Sigmoid colon (tissue), 7 donors: Measurements from ENCODE around the gene PTPRE. TPM values are rescaled to one million over a fixed set of nuclear protein-coding genes. Genes with fewer than 3 reads are reported as not detected.
A peak's percentile ranks its signal among the peaks of the same experiment; 100 is the strongest.

Source experiments
- DNase-seq: peaks from one replicate; pipeline ENCODE4 v3.0.0-alpha.2; 2019
- H3K27ac ChIP-seq, 4 donors: fragments of 200-600 bp; sonication (generic); one replicate each; pipeline ENCODE4 v1.5.1; 2016 to 2019; ENCODE audit warnings: mild to moderate bottlenecking in 1 of 4
- H3K27me3 ChIP-seq, 3 donors: fragments of 200-600 bp; sonication (generic); one replicate each; pipeline ENCODE4 v1.5.1; 2019; ENCODE audit warnings: mild to moderate bottlenecking in 1 of 3
- H3K36me3 ChIP-seq, 4 donors: fragments of 200-600 bp; sonication (generic); one replicate each; pipeline ENCODE4 v1.5.1; 2016 to 2019
- H3K4me1 ChIP-seq, 4 donors: fragments of 200-600 bp; sonication (generic); one replicate each; pipeline ENCODE4 v1.5.1; 2017 to 2019
- H3K4me3 ChIP-seq, 4 donors: fragments of 200-600 bp; sonication (generic); one replicate each; pipeline ENCODE4 v1.5.1; 2017 to 2019; ENCODE audit warnings: mild to moderate bottlenecking in 2 of 4, moderate library complexity in 1 of 4
- H3K9me3 ChIP-seq, 4 donors: fragments of 200-600 bp in 3 of 4; sonication (generic) in 3 of 4; one replicate each; pipeline versions ENCODE4 v1.5.1 to v1.6.1; 2013 to 2019
- CTCF ChIP-seq, 4 experiments: fragments of 450-650 bp in 3 of 4; fragments of 200-600 bp in 1 of 4; IDR thresholded peaks; one replicate each; pipeline ENCODE4 v1.5.1; 2016 to 2019; ENCODE audit warnings: antibody characterized with exemption in 4 of 4, mild to moderate bottlenecking in 3 of 4, moderate library complexity in 2 of 4
- EP300 ChIP-seq, 4 donors: sonication (generic); formaldehyde crosslinking; IDR thresholded peaks; one replicate each; pipeline ENCODE4 v1.6.1; 2017; ENCODE audit warnings: antibody characterized with exemption in 4 of 4
- POLR2A ChIP-seq, 2 donors: fragments of 450-650 bp; IDR thresholded peaks; one replicate each; pipeline ENCODE4 v1.6.1; 2016; ENCODE audit warnings: antibody characterized with exemption in 2 of 2, mild to moderate bottlenecking in 2 of 2, moderate library complexity in 2 of 2
- POLR2AphosphoS5 ChIP-seq, 4 donors: sonication (generic); formaldehyde crosslinking; IDR thresholded peaks; one replicate each; pipeline ENCODE4 v1.6.1; 2017; ENCODE audit warnings: antibody characterized with exemption in 4 of 4
- WGBS, 2 donors: extraction: QIAGEN DNeasy Blood & Tissue Kit; methylation state at CpG; one replicate each; pipeline ENCODE4 v1.1.7; 2013; 5-methylcytosine and 5-hydroxymethylcytosine counted together
- intact Hi-C: fragments of 100-400 bp; cut with DNase I; formaldehyde crosslinking; loops from one replicate; pipeline ENCODE4 v1.15.1; 2023
- polyA plus RNA-seq, 3 donors: library from polyadenylated mRNA; stranded (reverse); fragments of 200-250 nt; gene quantifications; one replicate each; pipeline ENCODE4 v1.2.3, GENCODE V29; 2013
- total RNA-seq, 4 donors: library from RNA; depleted of rRNA; stranded (reverse); fragments of >200 nt; gene quantifications; one replicate each; pipeline ENCODE4 v1.1.0, GENCODE V29; 2016
- donor health status: healthy with polysubstance abuse.
- donor health status: Bipolar disorder and iron deficiency.
- donor health status: healthy.

PTPRE gene
- total and polyA plus RNA-seq, 7 donors, result 4.2 to 17.9 (median 11.9) TPM

DNA sequence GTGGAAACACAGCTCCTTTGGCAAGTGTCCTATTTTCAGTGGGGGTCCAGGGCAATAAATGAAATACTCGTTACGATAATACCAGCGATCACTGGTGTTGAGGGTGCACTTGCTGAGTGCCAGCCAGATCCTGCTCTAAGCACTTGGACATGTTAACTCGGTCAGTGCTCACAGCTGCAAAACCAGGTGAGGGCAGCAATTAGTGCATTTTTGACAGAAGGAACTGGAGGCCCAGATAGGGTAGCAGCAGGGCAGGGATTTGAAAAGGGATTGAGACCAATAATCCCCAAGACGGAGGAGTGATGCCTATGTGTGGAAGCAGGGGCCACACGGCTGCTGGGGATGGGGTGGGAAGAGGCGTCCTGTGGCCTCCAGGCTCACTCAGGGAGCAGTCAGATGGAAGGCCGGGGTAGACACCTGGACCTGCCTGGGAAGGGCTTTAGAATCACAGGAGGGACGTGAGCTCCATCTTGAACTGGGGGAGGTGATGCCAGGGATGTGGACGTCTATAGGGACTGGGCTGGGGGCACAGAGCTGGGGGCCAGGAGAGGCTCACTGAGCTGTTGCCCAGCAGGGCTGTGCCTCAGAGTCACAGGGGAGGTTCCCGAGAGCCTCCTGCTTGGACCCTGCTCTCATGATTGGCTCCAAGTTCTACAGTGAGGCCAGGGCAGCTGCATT, 14.3 kb downstream of the PTPRE start:
- Histone ChIP-seq H3K27me3 (no peaks in the 10 kb centered on the region), H3K36me3 (no peaks in the 10 kb centered on the region), H3K4me3 (no peak overlapping the region), H3K9me3 (no peaks in the 10 kb centered on the region), H3K4me1 (peaks cover 0 to 48% (median 20%) of the 10 kb centered on the region in 4 donors), H3K27ac (peak overlapping the region in 1 of 4 donors; percentile 38)
- no peak for TF ChIP-seq POLR2A (IDR thresholded peaks at IDR 0.05)
- TF ChIP-seq EP300 (IDR thresholded peaks at IDR 0.05), result no peak
- no peak for TF ChIP-seq CTCF (IDR thresholded peaks at IDR 0.05)
- intact Hi-C loops, result no loop called here
- WGBS, 2 donors, result 93 to 95% methylated on average over 11 of the region's 11 CpGs
- DNase-seq, result peak; percentile 21

GRCh38 chr10:127921753-127922145, 14.8 kb downstream of the PTPRE start:
- intact Hi-C loops, result no loop called here
- Histone ChIP-seq H3K9me3 (no peaks in the 10 kb centered on the region), H3K27me3 (no peaks in the 10 kb centered on the region), H3K4me3 (no peak overlapping the region), H3K36me3 (no peaks in the 10 kb centered on the region), H3K27ac (peak overlapping the region in 3 of 4 donors; percentile 38 to 62 (median 60)), H3K4me1 (peaks cover 0 to 48% (median 20%) of the 10 kb centered on the region in 4 donors)
- WGBS, 2 donors, result 65 to 73% methylated on average over 2 of the region's 2 CpGs
- peak; percentile 58 for DNase-seq
- TF ChIP-seq EP300 (IDR thresholded peaks at IDR 0.05), result no peak
- TF ChIP-seq CTCF (IDR thresholded peaks at IDR 0.05), result no peak
- no peak for TF ChIP-seq POLR2A (IDR thresholded peaks at IDR 0.05)
- no peak for TF ChIP-seq POLR2AphosphoS5 (IDR thresholded peaks at IDR 0.05)

DNA sequence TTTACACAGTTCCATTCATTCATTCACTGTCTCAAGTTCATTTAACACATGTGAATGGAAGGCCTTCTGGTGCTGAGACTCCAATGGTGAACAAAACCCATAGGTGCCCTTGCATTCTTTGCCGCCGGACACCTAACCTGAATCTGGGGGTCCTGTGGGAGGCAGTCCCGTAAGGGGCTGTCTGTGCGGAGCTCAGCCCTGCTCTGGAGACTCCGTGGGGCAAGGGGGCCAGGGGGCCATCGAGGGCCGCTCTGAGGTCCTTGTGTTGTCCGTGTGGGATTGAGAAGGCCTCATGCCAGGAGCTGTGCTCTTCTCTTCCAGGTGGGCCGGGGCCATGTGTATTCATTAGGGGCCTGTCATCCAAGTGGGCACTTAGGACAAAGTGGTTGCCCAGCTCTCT, 15.3 kb downstream of the PTPRE start:
- no peaks in the 10 kb centered on the region for H3K9me3 ChIP-seq
- peak overlapping the region; percentile 38 to 62 (median 56) for H3K27ac ChIP-seq
- no peaks in the 10 kb centered on the region for H3K36me3 ChIP-seq
- H3K27me3 ChIP-seq, result no peaks in the 10 kb centered on the region
- intact Hi-C loops, result no loop called here
- peaks cover 0 to 48% (median 20%) of the 10 kb centered on the region in 4 donors for H3K4me1 ChIP-seq
- no peak for TF ChIP-seq POLR2AphosphoS5 (IDR thresholded peaks at IDR 0.05)
- TF ChIP-seq POLR2A (IDR thresholded peaks at IDR 0.05), result no peak
- TF ChIP-seq EP300 (IDR thresholded peaks at IDR 0.05), result no peak
- no peak overlapping the region for H3K4me3 ChIP-seq
- 95 to 96% methylated on average over 9 of the region's 9 CpGs for WGBS, 2 donors
- DNase-seq, result peak; percentile 39

GRCh38 chr10:127922675-127923366, 15.9 kb downstream of the PTPRE start:
- intact Hi-C loops, result no loop called here
- Histone ChIP-seq H3K27ac (peak overlapping the region; percentile 38 to 62 (median 56)), H3K4me3 (no peak overlapping the region), H3K4me1 (peaks cover 0 to 48% (median 23%) of the 10 kb centered on the region in 4 donors), H3K36me3 (no peaks in the 10 kb centered on the region), H3K9me3 (no peaks in the 10 kb centered on the region), H3K27me3 (no peaks in the 10 kb centered on the region)
- WGBS, 2 donors, result 93 to 95% methylated on average over 12 of the region's 12 CpGs
- TF ChIP-seq CTCF (IDR thresholded peaks at IDR 0.05) (no peak), EP300 (IDR thresholded peaks at IDR 0.05) (no peak), POLR2A (IDR thresholded peaks at IDR 0.05) (no peak), POLR2AphosphoS5 (IDR thresholded peaks at IDR 0.05) (peak in 2 of 4 donors; percentile 9)
- DNase-seq, result peak; percentile 82

DNA sequence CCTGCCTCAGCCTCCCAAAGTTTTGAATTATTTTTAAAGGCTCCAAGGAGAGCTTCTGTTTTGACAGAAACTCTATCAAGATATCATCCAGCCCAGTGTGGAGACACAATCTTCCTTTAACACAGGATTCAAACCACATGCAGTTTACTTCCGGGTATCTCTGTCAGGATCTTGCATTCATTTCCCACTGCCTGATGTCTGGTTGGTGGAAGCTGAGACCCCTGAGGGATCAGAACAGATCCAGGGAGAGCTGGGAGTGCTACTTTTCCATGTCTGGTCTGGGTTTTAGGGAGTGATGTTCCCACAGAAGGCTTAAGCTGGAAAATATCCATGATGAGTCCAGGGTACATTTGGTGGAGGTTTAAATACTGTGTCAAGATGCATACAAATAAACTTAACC, 16.7 kb downstream of the PTPRE start:
- WGBS, 2 donors, result 65 to 88% methylated on average over 1 of the region's 1 CpG
- intact Hi-C loops, result loop anchor here (2.0 kb wide), 1 partner anchor 25 kb away; no protein-coding TSS in a partner anchor
- DNase-seq, result no peak
- H3K36me3 ChIP-seq, result no peaks in the 10 kb centered on the region
- no peak overlapping the region for H3K4me3 ChIP-seq
- H3K27me3 ChIP-seq, result no peaks in the 10 kb centered on the region
- no peak for TF ChIP-seq POLR2AphosphoS5 (IDR thresholded peaks at IDR 0.05)
- no peak for TF ChIP-seq EP300 (IDR thresholded peaks at IDR 0.05)
- no peak for TF ChIP-seq POLR2A (IDR thresholded peaks at IDR 0.05)
- no peak for TF ChIP-seq CTCF (IDR thresholded peaks at IDR 0.05)
- H3K9me3 ChIP-seq, result no peaks in the 10 kb centered on the region
- peaks cover 0 to 48% (median 27%) of the 10 kb centered on the region in 4 donors for H3K4me1 ChIP-seq
- H3K27ac ChIP-seq, result peak overlapping the region in 3 of 4 donors; percentile 51 to 62 (median 60)
